ENCODE data around the gene CACNG5.

The CACNG5 gene

DNA sequence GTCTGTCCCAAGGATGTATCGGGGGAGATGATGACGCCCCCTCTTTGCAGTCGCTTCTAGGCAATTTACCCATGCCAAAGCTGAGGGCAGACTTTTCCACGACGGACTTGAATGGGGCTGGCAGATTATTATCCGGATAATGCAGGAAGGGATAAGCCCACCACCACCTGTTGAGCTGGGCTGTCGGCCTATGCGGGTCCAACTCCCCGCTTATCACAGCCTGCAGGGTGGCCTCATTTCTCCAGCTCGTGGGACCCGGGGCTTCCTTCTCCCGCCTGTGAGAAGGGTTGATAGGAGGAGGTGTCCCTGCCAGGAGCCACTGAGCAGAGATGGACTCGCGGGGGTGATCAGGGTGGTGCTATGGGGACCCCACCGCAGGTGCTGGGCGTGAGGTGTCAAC is 559 bp downstream of the CACNG5 start:
- Histone ChIP-seq H3K27me3 (ENCODE audit: control insufficient read depth in 1 of 2, insufficient read depth in 2 of 2, low read length in 2 of 2) (peaks cover 27 to 35% of the 10 kb centered on the region in 2 donors), H3K4me3 (ENCODE audit: low read depth in 1 of 2, low read length in 2 of 2) (no peak overlapping the region), H3K9ac (ENCODE audit: low read depth in 1 of 2, low read length in 2 of 2) (no peak overlapping the region)

GRCh38 chr17:66836063-66837005 is 1.4 kb downstream of the CACNG5 start:
- Histone ChIP-seq H3K27ac (ENCODE audit: low read depth, low read length) (no peak overlapping the region), H3K9me3 (ENCODE audit: control insufficient read depth in 1 of 2, low read length in 2 of 2) (no peaks in the 10 kb centered on the region), H3K9ac (ENCODE audit: low read depth in 1 of 2, low read length in 2 of 2) (no peak overlapping the region), H3K4me1 (ENCODE audit: control insufficient read depth in 1 of 2, insufficient read depth in 2 of 2, low read length in 2 of 2) (no peaks in the 10 kb centered on the region), H3K4me3 (ENCODE audit: low read depth in 1 of 2, low read length in 2 of 2) (no peak overlapping the region), H3K27me3 (ENCODE audit: control insufficient read depth in 1 of 2, insufficient read depth in 2 of 2, low read length in 2 of 2) (peaks cover 26 to 38% of the 10 kb centered on the region in 2 donors), H3K36me3 (ENCODE audit: control insufficient read depth in 1 of 2, insufficient read depth in 2 of 2, low read length in 2 of 2) (no peaks in the 10 kb centered on the region)

More for the DNA sequence above, 559 bp downstream of the CACNG5 start:
- Histone ChIP-seq H3K27ac (ENCODE audit: low read depth, low read length) (no peak overlapping the region), H3K9me3 (ENCODE audit: control insufficient read depth in 1 of 2, low read length in 2 of 2) (no peaks in the 10 kb centered on the region), H3K4me1 (ENCODE audit: control insufficient read depth in 1 of 2, insufficient read depth in 2 of 2, low read length in 2 of 2) (no peaks in the 10 kb centered on the region), H3K36me3 (ENCODE audit: control insufficient read depth in 1 of 2, insufficient read depth in 2 of 2, low read length in 2 of 2) (no peaks in the 10 kb centered on the region)

GRCh38 chr17:66837226-66837625 is 2.3 kb downstream of the CACNG5 start:
- H3K9ac ChIP-seq (ENCODE audit: low read depth in 1 of 2, low read length in 2 of 2), result no peak overlapping the region
- H3K4me3 ChIP-seq (ENCODE audit: low read depth in 1 of 2, low read length in 2 of 2), result no peak overlapping the region
- H3K4me1 ChIP-seq (ENCODE audit: control insufficient read depth in 1 of 2, insufficient read depth in 2 of 2, low read length in 2 of 2), result no peaks in the 10 kb centered on the region
- H3K9me3 ChIP-seq (ENCODE audit: control insufficient read depth in 1 of 2, low read length in 2 of 2), result no peaks in the 10 kb centered on the region
- no peaks in the 10 kb centered on the region for H3K36me3 ChIP-seq (ENCODE audit: control insufficient read depth in 1 of 2, insufficient read depth in 2 of 2, low read length in 2 of 2)
- H3K27me3 ChIP-seq (ENCODE audit: control insufficient read depth in 1 of 2, insufficient read depth in 2 of 2, low read length in 2 of 2), result peaks cover 31 to 38% of the 10 kb centered on the region in 2 donors
- H3K27ac ChIP-seq (ENCODE audit: low read depth, low read length), result no peak overlapping the region

DNA sequence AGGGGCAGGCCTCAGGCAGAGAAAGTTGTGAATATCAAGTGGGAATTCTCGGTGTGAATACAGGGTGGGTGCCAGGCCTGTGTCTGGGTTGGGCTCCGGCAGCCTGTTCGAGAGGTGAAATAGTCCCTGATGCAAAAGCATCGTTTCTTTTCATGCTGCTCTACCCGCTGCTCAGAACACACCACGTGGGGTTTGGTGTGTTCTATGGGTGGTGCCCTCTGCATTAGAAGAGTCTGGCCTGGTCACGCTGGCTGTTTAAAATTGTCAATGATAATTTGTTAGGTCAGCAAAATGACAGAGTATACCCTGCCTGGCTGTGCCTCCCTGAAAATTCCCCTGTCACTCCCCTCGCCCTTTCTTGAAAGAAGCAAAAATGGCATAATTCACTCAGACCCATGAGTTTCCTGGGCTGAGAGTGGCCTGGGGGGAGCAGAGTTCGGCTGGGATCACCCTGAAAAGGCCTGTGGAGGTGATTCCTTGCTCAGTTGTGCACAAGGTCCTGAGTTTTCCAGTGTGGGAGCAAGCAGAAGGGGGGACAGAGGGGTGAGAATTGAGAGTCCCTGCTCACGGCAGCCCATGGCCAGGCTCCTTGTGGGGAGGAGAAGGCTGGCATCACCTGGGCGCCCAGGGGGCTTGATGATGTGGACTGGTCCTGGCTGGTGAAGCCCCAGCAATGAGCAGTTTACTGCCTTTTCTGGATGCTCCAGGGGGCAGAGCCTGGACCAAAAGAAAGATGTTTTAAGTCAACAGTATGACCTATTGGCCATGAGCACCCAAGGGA is 3.2 kb downstream of the CACNG5 start:
- Histone ChIP-seq H3K4me1 (ENCODE audit: control insufficient read depth in 1 of 2, insufficient read depth in 2 of 2, low read length in 2 of 2) (no peaks in the 10 kb centered on the region), H3K27me3 (ENCODE audit: control insufficient read depth in 1 of 2, insufficient read depth in 2 of 2, low read length in 2 of 2) (peaks cover 31 to 38% of the 10 kb centered on the region in 2 donors), H3K4me3 (ENCODE audit: low read depth in 1 of 2, low read length in 2 of 2) (no peak overlapping the region), H3K9me3 (ENCODE audit: control insufficient read depth in 1 of 2, low read length in 2 of 2) (no peaks in the 10 kb centered on the region), H3K27ac (ENCODE audit: low read depth, low read length) (no peak overlapping the region), H3K9ac (ENCODE audit: low read depth in 1 of 2, low read length in 2 of 2) (no peak overlapping the region), H3K36me3 (ENCODE audit: control insufficient read depth in 1 of 2, insufficient read depth in 2 of 2, low read length in 2 of 2) (no peaks in the 10 kb centered on the region)

GRCh38 chr17:66839616-66840015 is 4.7 kb downstream of the CACNG5 start:
- Histone ChIP-seq H3K9me3 (ENCODE audit: control insufficient read depth in 1 of 2, low read length in 2 of 2) (no peaks in the 10 kb centered on the region), H3K36me3 (ENCODE audit: control insufficient read depth in 1 of 2, insufficient read depth in 2 of 2, low read length in 2 of 2) (no peaks in the 10 kb centered on the region), H3K27ac (ENCODE audit: low read depth, low read length) (no peak overlapping the region), H3K27me3 (ENCODE audit: control insufficient read depth in 1 of 2, insufficient read depth in 2 of 2, low read length in 2 of 2) (peaks cover 22% of the 10 kb centered on the region in 2 donors), H3K4me3 (ENCODE audit: low read depth in 1 of 2, low read length in 2 of 2) (no peak overlapping the region), H3K4me1 (ENCODE audit: control insufficient read depth in 1 of 2, insufficient read depth in 2 of 2, low read length in 2 of 2) (no peaks in the 10 kb centered on the region), H3K9ac (ENCODE audit: low read depth in 1 of 2, low read length in 2 of 2) (no peak overlapping the region)

- no peak overlapping the region for H3K27ac ChIP-seq (ENCODE audit: low read depth, low read length)
- H3K9ac ChIP-seq (ENCODE audit: low read depth in 1 of 2, low read length in 2 of 2), result no peak overlapping the region
- H3K36me3 ChIP-seq (ENCODE audit: control insufficient read depth in 1 of 2, insufficient read depth in 2 of 2, low read length in 2 of 2), result no peaks in the 10 kb centered on the region
- H3K4me1 ChIP-seq (ENCODE audit: control insufficient read depth in 1 of 2, insufficient read depth in 2 of 2, low read length in 2 of 2), result no peaks in the 10 kb centered on the region
- H3K4me3 ChIP-seq (ENCODE audit: low read depth in 1 of 2, low read length in 2 of 2), result no peak overlapping the region
- no peaks in the 10 kb centered on the region for H3K9me3 ChIP-seq (ENCODE audit: control insufficient read depth in 1 of 2, low read length in 2 of 2)
- H3K27me3 ChIP-seq (ENCODE audit: control insufficient read depth in 1 of 2, insufficient read depth in 2 of 2, low read length in 2 of 2), result peaks cover 20 to 21% of the 10 kb centered on the region in 2 donors
These were observed 5.1 kb downstream of the CACNG5 start for GRCh38 chr17:66840061-66840460.

- no peak overlapping the region for H3K4me3 ChIP-seq (ENCODE audit: low read depth in 1 of 2, low read length in 2 of 2)
- no peaks in the 10 kb centered on the region for H3K36me3 ChIP-seq (ENCODE audit: control insufficient read depth in 1 of 2, insufficient read depth in 2 of 2, low read length in 2 of 2)
- no peak overlapping the region for H3K27ac ChIP-seq (ENCODE audit: low read depth, low read length)
- no peaks in the 10 kb centered on the region for H3K9me3 ChIP-seq (ENCODE audit: control insufficient read depth in 1 of 2, low read length in 2 of 2)
- no peak overlapping the region for H3K9ac ChIP-seq (ENCODE audit: low read depth in 1 of 2, low read length in 2 of 2)
- peaks cover 8 to 9% of the 10 kb centered on the region in 2 donors for H3K27me3 ChIP-seq (ENCODE audit: control insufficient read depth in 1 of 2, insufficient read depth in 2 of 2, low read length in 2 of 2)
- no peaks in the 10 kb centered on the region for H3K4me1 ChIP-seq (ENCODE audit: control insufficient read depth in 1 of 2, insufficient read depth in 2 of 2, low read length in 2 of 2)
These were observed 6.4 kb downstream of the CACNG5 start for GRCh38 chr17:66841328-66841727.

DNA sequence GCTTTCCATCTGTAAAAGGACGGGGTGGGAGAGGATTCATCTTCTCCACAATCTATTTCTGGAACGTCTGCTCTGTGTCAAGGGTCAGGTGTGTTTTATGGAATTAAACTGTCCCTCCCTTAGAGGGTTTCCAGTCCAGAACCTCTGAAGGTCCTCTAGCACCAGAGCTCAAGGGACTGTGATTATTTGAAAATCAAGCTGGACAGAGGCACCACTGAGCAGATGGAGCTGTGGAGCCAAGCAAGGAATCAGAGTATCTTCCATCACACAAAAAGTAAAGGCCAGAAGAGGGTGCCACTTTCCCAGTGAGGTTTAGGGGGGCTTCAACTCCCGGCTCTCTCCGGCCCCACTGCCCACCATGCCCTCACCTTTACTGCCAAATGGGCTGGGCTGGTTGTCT is 6.8 kb downstream of the CACNG5 start:
- no peak overlapping the region for H3K27ac ChIP-seq (ENCODE audit: low read depth, low read length)
- H3K4me1 ChIP-seq (ENCODE audit: control insufficient read depth in 1 of 2, insufficient read depth in 2 of 2, low read length in 2 of 2), result no peaks in the 10 kb centered on the region
- H3K27me3 ChIP-seq (ENCODE audit: control insufficient read depth in 1 of 2, insufficient read depth in 2 of 2, low read length in 2 of 2), result peaks cover 4 to 5% of the 10 kb centered on the region in 2 donors
- H3K9ac ChIP-seq (ENCODE audit: low read depth in 1 of 2, low read length in 2 of 2), result no peak overlapping the region
- no peak overlapping the region for H3K4me3 ChIP-seq (ENCODE audit: low read depth in 1 of 2, low read length in 2 of 2)
- no peaks in the 10 kb centered on the region for H3K36me3 ChIP-seq (ENCODE audit: control insufficient read depth in 1 of 2, insufficient read depth in 2 of 2, low read length in 2 of 2)
- no peaks in the 10 kb centered on the region for H3K9me3 ChIP-seq (ENCODE audit: control insufficient read depth in 1 of 2, low read length in 2 of 2)

DNA sequence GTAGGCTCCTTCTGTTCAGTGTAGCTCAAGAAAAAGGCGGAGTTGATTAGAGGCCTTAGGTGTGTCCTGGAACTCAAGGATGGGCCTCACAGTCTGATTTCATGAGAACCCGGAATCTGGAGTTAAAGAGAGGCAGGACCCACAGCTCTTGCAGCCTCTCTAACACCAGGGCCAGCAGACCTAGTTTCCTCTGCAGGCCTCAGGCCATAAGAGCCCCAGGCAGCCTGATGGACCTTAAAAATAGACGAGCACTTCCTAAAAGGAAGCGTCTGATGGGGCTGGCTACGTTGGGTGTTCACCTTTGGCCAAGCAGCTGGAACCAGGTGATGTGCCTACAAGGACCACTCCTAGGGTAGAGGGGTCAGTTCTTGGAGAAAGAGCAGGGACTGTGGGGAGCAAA is 7.6 kb downstream of the CACNG5 start:
- Histone ChIP-seq H3K9ac (ENCODE audit: low read depth in 1 of 2, low read length in 2 of 2) (no peak overlapping the region), H3K4me1 (ENCODE audit: control insufficient read depth in 1 of 2, insufficient read depth in 2 of 2, low read length in 2 of 2) (no peaks in the 10 kb centered on the region), H3K36me3 (ENCODE audit: control insufficient read depth in 1 of 2, insufficient read depth in 2 of 2, low read length in 2 of 2) (no peaks in the 10 kb centered on the region), H3K4me3 (ENCODE audit: low read depth in 1 of 2, low read length in 2 of 2) (no peak overlapping the region), H3K27ac (ENCODE audit: low read depth, low read length) (no peak overlapping the region), H3K27me3 (ENCODE audit: control insufficient read depth in 1 of 2, insufficient read depth in 2 of 2, low read length in 2 of 2) (peaks cover 4 to 5% of the 10 kb centered on the region in 2 donors), H3K9me3 (ENCODE audit: control insufficient read depth in 1 of 2, low read length in 2 of 2) (no peaks in the 10 kb centered on the region)

GRCh38 chr17:66842959-66843358 is 8.0 kb downstream of the CACNG5 start:
- Histone ChIP-seq H3K36me3 (ENCODE audit: control insufficient read depth in 1 of 2, insufficient read depth in 2 of 2, low read length in 2 of 2) (no peaks in the 10 kb centered on the region), H3K27ac (ENCODE audit: low read depth, low read length) (no peak overlapping the region), H3K27me3 (ENCODE audit: control insufficient read depth in 1 of 2, insufficient read depth in 2 of 2, low read length in 2 of 2) (peaks cover 4 to 5% of the 10 kb centered on the region in 2 donors), H3K4me3 (ENCODE audit: low read depth in 1 of 2, low read length in 2 of 2) (no peak overlapping the region), H3K9ac (ENCODE audit: low read depth in 1 of 2, low read length in 2 of 2) (no peak overlapping the region), H3K9me3 (ENCODE audit: control insufficient read depth in 1 of 2, low read length in 2 of 2) (no peaks in the 10 kb centered on the region), H3K4me1 (ENCODE audit: control insufficient read depth in 1 of 2, insufficient read depth in 2 of 2, low read length in 2 of 2) (no peaks in the 10 kb centered on the region)

Data from duodenal mucosa (tissue), 2 donors.